Lower leg skin (tissue), 3 donors: ENCODE data around the gene NRG3.

Experiments
- CTCF ChIP-seq, 3 donors: fragments of 450-650 bp; IDR thresholded peaks; one replicate each; pipeline ENCODE4 v1.5.1; 2016; ENCODE audit warnings: antibody characterized with exemption in 3 of 3, mild to moderate bottlenecking in 3 of 3, moderate library complexity in 2 of 3
- POLR2A ChIP-seq, 2 donors: fragments of 450-650 bp; IDR thresholded peaks; one replicate each; pipeline ENCODE4 v1.6.1; 2016 to 2017; ENCODE audit warnings: antibody characterized with exemption in 2 of 2, mild to moderate bottlenecking in 1 of 2, moderate library complexity in 1 of 2

GRCh38 chr10:81875467-81876252 lies 666 bp downstream of the NRG3 start:
- no peak for TF ChIP-seq CTCF (IDR thresholded peaks at IDR 0.05)
- no peak for TF ChIP-seq POLR2A (IDR thresholded peaks at IDR 0.05)
